Erythroblast (primary cell): Measurements from ENCODE around the gene TEAD4.

Source experiments
- GATA1 ChIP-seq: IDR thresholded peaks from 2 replicates; pipeline ENCODE4 v1.6.1; 2011; ENCODE audit warnings: low read depth, mild to moderate bottlenecking, control low read depth, low read length, moderate library complexity
- POLR2A ChIP-seq: IDR thresholded peaks from 2 replicates; pipeline ENCODE4 v1.6.1; 2011; ENCODE audit warnings: mild to moderate bottlenecking, low read length

GRCh38 chr12:3087758-3088650 lies 128.8 kb downstream of the TEAD4 start:
- TF ChIP-seq POLR2A = no peak
- no peak for TF ChIP-seq GATA1
